ENCODE results near the gene ARID2. TPM values are rescaled to one million over a fixed set of nuclear protein-coding genes. Genes with fewer than 3 reads are reported as not detected.

ARID2 gene
- total and polyA plus RNA-seq, 10 of the 15 experiments (the other 5 are each of a cell fraction or from before 2014, with no cell fraction given): 9.2 to 29.8 (median 20.3) TPM

DNA sequence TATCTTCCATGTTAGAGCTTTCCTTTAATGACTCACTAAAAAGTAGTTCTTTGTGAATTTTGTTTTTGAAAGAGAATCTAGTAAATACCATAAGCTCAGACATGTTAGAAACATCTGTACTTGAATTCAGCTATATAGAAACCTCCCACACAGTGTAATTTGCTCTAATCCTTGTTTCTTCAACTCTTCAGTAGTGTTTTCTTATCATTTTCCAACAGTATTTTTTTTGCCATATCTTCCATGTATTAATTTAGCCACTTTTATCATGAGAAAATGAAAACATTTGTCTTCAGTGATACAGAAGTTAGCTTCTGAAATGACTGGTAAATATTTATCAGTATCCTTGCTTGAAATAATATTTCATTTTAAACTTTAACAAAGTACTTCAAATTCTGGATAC lies 73.6 kb downstream of the ARID2 start:
- Histone ChIP-seq H3K27me3 (replicated peaks in 1 of 2; ENCODE audit: control insufficient read depth in 2 of 2, insufficient read depth in 2 of 2, low read length in 1 of 2) (no peaks in the 10 kb centered on the region), H2AFZ (ENCODE audit: control insufficient read depth, low read depth, low read length) (no peak overlapping the region), H4K20me1 (ENCODE audit: control insufficient read depth, insufficient read depth) (no peaks in the 10 kb centered on the region), H3K79me2 (ENCODE audit: control insufficient read depth, insufficient read depth, low read length) (peaks cover 4% of the 10 kb centered on the region), H3K4me1 (ENCODE audit: control insufficient read depth, insufficient read depth, low read length) (no peaks in the 10 kb centered on the region), H3K4me2 (ENCODE audit: control insufficient read depth, insufficient read depth) (no peak overlapping the region), H3K27ac (ENCODE audit: control insufficient read depth, insufficient read depth) (no peak overlapping the region), H3K4me3 (no peak overlapping the region), H3K9ac (ENCODE audit: control insufficient read depth, insufficient read depth, low read length) (no peak overlapping the region), H3K9me3 (replicated peaks; ENCODE audit: control insufficient read depth, insufficient read depth, low read length) (no peaks in the 10 kb centered on the region; the same call in 2 of the 3 replicates), H3K36me3 (ENCODE audit: control insufficient read depth in 2 of 2, insufficient read depth in 2 of 2, low read length in 1 of 2) (no peaks in the 10 kb centered on the region)
- intact Hi-C loops (cut with micrococcal nuclease; ENCODE audit: unreplicated experiment) (no loop called here), in situ Hi-C loops (cut with MboI) (no loop called here)
- no peak for DNase-seq (ENCODE audit: low read depth, low spot score)
- ChIA-PET CTCF (interaction anchor here (0.7 to 1.8 kb wide), 3 partner anchors 9 to 182 kb away, joined by 3 to 4 read pairs (median 3); no protein-coding TSS in a partner anchor), SMC1A (ENCODE audit: uncharacterized antibody, unreplicated experiment) (interaction anchor here (0.7 to 1.2 kb wide), 3 partner anchors 10 to 103 kb away, joined by 3 to 6 read pairs (median 3); no protein-coding TSS in a partner anchor), RAD21 (ENCODE audit: unreplicated experiment) (no interaction called here), POLR2A (no interaction called here)
- FAIRE-seq: no peak
- ATAC-seq: no peak
- BruUV-seq (replicated peaks): no TSS peak
- TF ChIP-seq REST (IDR thresholded peaks at IDR 0.05; ENCODE audit: low read depth, low read length) (no peak), SMC3 (IDR thresholded peaks at IDR 0.05; ENCODE audit: borderline replicate concordance, low read length) (no peak), RFX5 (IDR thresholded peaks at IDR 0.05; ENCODE audit: low read depth, low read length) (no peak), HCFC1 (IDR thresholded peaks at IDR 0.05; ENCODE audit: low read length) (no peak), DPF2 (IDR thresholded peaks at IDR 0.05) (no peak)
- TF ChIP-seq, protein P1, sequence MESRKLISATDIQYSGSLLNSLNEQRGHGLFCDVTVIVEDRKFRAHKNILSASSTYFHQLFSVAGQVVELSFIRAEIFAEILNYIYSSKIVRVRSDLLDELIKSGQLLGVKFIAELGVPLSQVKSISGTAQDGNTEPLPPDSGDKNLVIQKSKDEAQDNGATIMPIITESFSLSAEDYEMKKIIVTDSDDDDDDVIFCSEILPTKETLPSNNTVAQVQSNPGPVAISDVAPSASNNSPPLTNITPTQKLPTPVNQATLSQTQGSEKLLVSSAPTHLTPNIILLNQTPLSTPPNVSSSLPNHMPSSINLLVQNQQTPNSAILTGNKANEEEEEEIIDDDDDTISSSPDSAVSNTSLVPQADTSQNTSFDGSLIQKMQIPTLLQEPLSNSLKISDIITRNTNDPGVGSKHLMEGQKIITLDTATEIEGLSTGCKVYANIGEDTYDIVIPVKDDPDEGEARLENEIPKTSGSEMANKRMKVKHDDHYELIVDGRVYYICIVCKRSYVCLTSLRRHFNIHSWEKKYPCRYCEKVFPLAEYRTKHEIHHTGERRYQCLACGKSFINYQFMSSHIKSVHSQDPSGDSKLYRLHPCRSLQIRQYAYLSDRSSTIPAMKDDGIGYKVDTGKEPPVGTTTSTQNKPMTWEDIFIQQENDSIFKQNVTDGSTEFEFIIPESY (IDR thresholded peaks at IDR 0.05): no peak
